GM11168 (cell line): Measurements from ENCODE around the gene OCRL.

Experiments used
- in situ Hi-C: fragments of 300-500 bp; cut with MboI; formaldehyde crosslinking; loops from one replicate; pipeline ENCODE4 v1.12.0; 2022; ENCODE audit warnings: low sequenced_read_pairs; ENCODE audit not compliant: unreplicated experiment

OCRL gene

DNA sequence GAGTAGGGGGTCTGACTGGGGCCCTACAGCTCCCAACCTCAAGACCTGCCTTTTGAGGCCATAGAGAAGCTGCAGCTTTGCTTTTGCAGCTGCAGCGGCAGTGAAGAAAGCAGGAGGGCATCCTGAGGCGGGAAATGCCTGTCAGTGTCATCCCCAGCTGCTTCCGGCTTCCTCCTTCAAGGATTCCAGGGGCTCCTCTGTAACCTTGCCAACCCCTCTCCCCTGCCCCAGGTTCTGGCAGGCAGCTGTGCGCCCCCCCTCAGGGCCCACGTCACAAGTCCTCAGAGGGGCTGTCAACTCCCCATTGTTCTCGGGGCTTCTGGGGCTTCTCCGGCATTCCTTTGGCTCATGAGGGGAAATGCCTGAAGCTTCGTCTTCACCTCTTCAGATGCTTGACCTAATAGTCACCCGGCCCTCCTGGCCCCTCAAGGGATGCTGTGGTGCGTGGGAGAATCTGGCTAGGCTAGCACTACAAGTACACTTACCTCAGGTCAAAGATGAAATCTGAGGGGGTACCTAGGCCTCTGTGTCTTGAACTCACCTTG lies 82.8 kb downstream of the OCRL start:
- in situ Hi-C loops = loop anchor here (25.0 kb wide), 2 partner anchors 114 to 439 kb away; partner anchors contain the start of gene XPNPEP2

DNA sequence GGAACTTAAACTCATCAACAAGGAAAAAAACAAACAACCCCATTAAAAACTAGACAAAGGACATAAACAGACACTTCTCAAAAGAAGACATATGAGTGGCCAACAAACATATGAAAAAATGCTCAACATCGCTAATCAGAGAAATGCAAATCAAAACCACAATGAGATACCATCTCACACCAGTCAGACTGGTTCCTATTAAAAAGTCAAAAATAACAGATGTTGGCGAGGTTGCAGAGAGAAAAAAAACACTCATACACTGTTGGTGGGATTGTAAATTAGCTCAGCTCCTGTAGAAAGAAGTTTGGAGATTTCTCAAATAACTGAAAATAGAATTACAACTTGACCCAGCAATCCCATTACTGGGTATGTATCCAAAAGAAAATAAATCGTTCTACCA lies 86.0 kb downstream of the OCRL start:
- in situ Hi-C loops = no loop called here

DNA sequence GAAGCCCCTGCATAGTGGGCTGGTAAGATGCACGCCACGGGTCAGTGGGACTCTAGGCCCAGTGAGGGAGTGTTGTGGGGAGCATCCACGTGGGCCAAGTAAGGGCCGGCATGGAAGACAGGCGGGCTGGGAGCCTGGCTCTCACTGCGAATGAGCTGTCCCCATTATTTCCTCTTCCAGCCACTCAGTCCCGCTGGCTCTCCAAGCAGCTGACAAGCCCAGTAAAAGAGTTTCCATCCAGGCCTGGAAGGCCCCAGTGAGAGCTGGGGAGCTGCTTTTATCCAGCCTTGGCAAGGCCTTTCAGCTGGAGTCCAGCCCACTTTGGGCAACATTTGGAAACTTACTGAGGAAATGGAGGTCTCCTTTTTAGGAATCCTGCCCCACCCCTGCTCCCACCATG lies 89.8 kb downstream of the OCRL start:
- in situ Hi-C loops = no loop called here

DNA sequence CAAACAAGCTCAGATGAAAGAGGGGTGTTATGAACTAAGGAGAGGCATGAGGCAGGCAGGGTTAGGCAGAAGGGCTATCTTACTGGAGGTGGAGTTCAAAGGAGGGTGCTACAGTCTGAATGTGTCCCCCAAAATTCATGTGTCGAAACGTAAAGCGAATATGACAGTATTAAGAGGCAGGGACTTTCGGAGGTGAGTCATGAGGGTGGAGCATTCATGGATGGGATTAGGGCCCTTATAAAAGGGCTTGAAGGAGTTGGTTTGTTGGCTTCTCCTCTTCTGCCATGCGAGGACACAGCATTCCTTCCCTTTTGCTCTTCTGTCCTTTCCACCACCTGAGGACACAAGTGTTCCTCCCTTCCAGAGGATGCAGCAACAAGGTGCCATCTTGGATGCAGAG lies 91.8 kb downstream of the OCRL start:
- in situ Hi-C loops = no loop called here

DNA sequence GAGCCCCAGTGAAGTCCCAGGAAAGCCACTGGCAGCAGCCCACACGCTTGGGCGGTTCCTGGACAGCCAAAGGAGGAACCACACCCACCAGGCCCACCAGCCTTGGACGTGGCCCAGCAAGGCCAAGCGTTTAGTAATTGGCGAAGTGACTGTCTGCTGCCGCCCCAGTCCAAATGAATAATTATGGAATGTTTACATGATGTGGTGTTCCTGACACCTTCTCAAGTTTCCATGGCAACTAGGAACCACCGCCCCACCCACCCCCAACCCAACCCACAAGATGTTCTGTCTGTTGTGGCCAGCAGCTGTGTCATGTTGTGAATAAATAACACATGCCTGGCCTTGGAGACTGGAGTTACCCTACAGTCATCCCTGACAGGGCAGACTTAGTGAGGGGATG lies 92.4 kb downstream of the OCRL start:
- in situ Hi-C loops = no loop called here

DNA sequence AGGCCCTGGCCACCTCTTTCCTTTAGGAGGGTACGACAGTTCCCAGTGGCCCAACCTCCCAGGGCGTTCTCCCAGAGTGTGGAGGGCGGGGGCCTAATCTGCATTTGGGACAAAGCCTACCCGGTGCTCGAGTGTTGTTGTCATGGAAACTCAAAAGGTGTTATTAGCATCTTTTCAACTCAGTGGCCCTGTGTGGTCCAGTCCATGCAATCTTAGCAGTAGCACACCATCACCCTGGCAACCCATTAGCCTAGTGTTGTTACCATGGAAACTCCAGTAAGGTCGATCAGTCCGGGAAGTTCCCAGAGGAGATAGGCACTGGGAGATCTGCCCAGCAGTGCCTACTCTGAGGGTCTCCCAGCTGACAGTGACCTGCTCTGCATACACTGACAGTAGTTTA lies 94.5 kb downstream of the OCRL start:
- in situ Hi-C loops = no loop called here

DNA sequence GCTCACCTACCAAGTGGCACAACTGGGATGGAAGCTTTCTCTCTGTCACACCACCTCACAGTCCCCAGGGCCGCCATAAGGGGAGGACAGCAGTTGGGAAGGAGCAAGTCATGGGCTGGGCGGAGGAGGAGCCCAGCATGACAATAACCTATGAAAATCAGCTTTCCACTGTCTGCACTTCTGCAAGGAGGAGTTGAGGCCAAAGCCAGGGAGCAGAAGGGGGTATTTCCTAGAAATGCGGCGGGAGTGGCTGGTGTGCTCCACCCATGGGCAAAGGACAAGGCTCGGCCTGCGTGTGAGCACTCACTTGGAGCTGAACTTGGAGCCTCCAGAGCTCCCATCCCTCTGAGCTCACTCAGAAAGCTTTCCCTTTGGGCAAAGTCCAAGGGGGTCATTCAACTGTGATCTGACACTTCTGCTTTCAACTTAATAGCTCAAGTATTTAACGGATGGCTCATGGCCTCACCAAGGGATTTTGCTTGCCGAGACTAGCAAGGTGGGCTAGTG lies 96.2 kb downstream of the OCRL start:
- in situ Hi-C loops = no loop called here

DNA sequence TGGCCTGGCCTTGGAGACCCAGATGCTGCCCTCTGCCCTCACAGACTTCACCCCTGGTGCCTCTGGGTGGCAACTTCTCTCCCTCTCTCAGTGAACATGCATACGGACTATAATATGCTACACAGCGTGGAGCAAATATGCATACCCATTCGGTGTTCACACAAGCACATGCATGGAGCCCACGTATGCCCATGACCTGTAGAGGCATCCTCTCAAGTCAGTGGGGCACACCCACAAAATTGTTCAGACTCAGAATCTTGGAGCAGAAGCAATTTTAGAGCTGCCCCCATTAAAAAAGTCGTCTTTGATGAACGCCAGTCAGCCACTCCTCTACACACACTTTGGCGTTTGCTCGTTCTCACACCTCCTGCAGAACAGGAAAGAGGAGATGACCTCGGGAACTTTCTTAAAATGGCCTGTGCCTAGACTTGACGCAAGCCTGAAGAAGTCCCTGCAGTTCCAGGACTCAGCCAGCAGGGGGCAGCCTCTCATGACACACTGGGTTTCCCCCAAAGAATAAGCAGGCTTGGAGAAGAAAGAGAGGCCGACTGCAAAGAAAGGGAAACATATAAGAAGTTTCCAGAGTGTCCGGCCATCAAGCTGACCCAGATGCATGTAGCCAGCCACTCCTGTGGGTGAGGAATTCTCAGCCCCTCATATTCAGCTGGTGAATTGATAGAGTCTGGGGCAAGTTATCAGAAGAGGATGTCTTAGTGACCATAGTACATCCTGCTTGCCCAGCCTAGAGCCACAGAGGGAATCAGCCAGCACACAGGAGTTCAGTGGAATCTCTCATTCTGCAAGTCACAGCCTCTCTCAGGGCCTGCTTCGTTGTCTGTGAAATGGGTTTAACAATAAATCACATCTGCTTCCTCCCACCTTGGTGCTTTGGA lies 97.4 kb downstream of the OCRL start:
- in situ Hi-C loops = no loop called here

DNA sequence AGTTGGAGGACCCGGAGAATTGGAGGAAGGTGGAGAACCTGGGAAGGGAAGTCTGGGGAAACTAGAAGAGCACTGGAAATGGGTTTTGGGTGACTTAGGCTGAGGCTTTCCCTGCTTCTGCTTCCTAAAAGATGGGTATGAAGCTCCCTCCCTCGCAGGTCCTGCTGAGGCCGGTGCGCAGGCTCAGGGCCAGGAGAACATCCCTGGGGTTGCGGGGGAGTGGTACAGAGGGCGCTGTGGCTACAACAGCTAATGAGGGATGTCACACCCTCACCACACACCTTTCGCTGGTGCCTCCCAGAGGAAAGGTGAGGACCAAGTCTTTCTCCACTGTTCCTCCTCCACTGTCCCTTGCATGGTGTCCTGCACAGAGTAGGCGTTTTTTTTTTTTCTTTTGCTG lies 98.9 kb downstream of the OCRL start:
- in situ Hi-C loops = no loop called here

DNA sequence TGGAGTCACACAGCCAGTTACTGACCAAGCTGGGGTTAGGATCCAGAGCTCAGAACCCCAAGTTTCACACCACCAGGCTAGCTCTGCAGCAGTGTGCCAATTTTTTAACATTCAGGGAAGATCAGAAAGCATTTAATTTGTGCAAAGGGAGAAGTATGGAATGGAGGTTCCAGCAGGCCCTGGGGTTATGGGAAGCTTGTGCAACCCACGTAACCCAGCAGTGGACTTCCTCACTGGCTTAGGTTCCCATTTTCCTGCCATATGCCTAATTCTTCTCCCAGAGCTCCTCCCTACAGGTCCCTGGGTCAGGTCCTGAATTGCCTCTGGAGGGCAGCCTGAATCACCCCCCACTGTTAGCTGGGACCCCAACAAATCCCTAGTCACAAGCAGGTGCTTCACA lies 100.7 kb downstream of the OCRL start:
- in situ Hi-C loops = no loop called here

DNA sequence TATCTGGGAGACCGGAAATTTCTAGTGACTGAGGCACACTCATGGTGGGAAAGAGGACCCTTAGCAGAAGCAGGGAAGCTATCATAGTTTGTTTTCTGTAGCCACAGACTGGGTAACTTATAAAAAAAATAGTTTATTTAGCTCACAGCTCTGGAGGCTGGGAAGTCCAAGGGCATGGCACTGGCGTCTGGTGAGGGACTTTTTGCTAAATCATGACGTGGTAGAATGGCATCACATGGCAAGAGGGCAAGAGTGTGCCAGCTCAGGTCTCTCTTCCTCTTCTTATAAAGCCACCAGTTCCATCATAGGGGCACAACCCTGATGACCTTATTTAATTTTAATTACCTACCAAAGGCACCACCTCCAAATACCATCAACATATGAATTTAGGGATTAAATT lies 101.4 kb downstream of the OCRL start:
- in situ Hi-C loops = no loop called here

DNA sequence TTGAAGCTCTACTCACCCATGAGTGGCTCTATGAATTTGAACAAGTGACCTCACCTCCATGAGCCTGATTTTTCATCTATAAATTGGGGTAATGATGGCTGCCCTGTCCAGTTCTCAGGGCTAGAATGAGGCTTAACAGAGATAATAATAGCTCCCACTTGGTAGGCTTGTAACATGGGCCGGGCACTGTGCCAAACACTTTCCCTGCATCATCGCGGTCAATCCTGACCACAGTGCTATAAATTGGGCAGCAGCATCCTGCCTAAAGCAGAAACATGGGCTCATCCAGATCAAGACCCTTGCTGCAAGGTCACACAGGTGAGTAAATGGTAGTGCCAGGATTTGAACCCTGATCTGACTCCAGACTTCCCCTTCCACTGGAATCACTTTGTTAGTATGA lies 101.9 kb downstream of the OCRL start:
- in situ Hi-C loops = no loop called here
